K562 (cell line): ENCODE measurements around the gene SLAIN1. TPM values are rescaled to one million over a fixed set of nuclear protein-coding genes. Genes with fewer than 3 reads are reported as not detected.

Experiments used
- CHD2 ChIP-seq: IDR thresholded peaks from 2 replicates; pipeline ENCODE4 v1.6.1; 2011; ENCODE audit warnings: low read depth, low read length
- CREB1 ChIP-seq, 2 experiments: sonication (generic) in 1 of 2; formaldehyde crosslinking in 1 of 2; IDR thresholded peaks; 2 replicates each; pipeline versions ENCODE4 v1.6.1 to v1.8.0; 2012 to 2022; ENCODE audit warnings: inconsistent platforms in 1 of 2, mild to moderate bottlenecking in 1 of 2, missing genetic modification reagents in 1 of 2, moderate library complexity in 1 of 2
- CXXC5 ChIP-seq: fragments of 250-450 bp; sonication (Bioruptor Pico); IDR thresholded peaks from 2 replicates; pipeline ENCODE4 v1.8.0; 2022; ENCODE audit warnings: inconsistent platforms, mild to moderate bottlenecking, moderate library complexity
- HIVEP1 ChIP-seq: fragments of 250-450 bp; sonication (Bioruptor Pico); IDR thresholded peaks from 2 replicates; pipeline ENCODE4 v1.4.0; 2020; ENCODE audit warnings: mild to moderate bottlenecking
- NCOA6 ChIP-seq: fragments of 450-650 bp; IDR thresholded peaks from 2 replicates; pipeline ENCODE4 v1.6.1; 2017; ENCODE audit warnings: mild to moderate bottlenecking
- NFRKB ChIP-seq: fragments of 450-650 bp; IDR thresholded peaks from 2 replicates; pipeline ENCODE4 v1.6.1; 2016; ENCODE audit warnings: low read depth
- RHOXF2B ChIP-seq: fragments of 250-450 bp; sonication (Bioruptor Pico); conservative IDR thresholded peaks from 2 replicates; pipeline ENCODE4 v1.5.1; 2021
- SIRT6 ChIP-seq: IDR thresholded peaks from one replicate; pipeline ENCODE4 v1.6.1; 2012; ENCODE audit warnings: low read depth, mild to moderate bottlenecking, control low read depth, inconsistent platforms, low read length, moderate library complexity
- XRCC4 ChIP-seq: IDR thresholded peaks from one replicate; pipeline ENCODE4 v1.6.1; 2011; ENCODE audit not compliant: insufficient read depth, insufficient read length; ENCODE audit errors: extremely low read depth
- ZBTB2 ChIP-seq: fragments of 450-650 bp; IDR thresholded peaks from 2 replicates; pipeline ENCODE4 v1.6.1; 2016; ENCODE audit warnings: antibody characterized with exemption
- ZNF133 ChIP-seq: fragments of 250-450 bp; sonication (Bioruptor Pico); IDR thresholded peaks from 2 replicates; pipeline ENCODE4 v1.4.0; 2020; ENCODE audit warnings: mild to moderate bottlenecking
- ZNF445 ChIP-seq: fragments of 250-450 bp; sonication (Bioruptor Pico); IDR thresholded peaks from 2 replicates; pipeline ENCODE4 v1.4.0; 2020; ENCODE audit warnings: low read depth, mild to moderate bottlenecking, moderate library complexity
- polyA plus RNA-seq, 8 experiments: library from polyadenylated mRNA; depleted of rRNA in 4 of 8; stranded (reverse) in 5 of 8; unstranded in 3 of 8; fragments of >200 nt; fragmentation: Nextera tagmentation in 2 of 8; fragmentation: Illumina TruSeq in 1 of 8; extraction: Ambion mirVana in 2 of 8; extraction: Trizol in 1 of 8; gene quantifications; 2 replicates each; pipeline versions ENCODE4 v1.2.1 to v1.2.3, GENCODE V29; 2011 to 2014; ENCODE audit warnings: inconsistent platforms in 1 of 8, missing spikeins in 1 of 8
- total RNA-seq, 7 experiments: library from RNA; depleted of rRNA in 6 of 7; stranded (reverse); fragments of >200 nt in 6 of 7; fragmentation: Illumina TruSeq in 2 of 7; extraction: Trizol in 2 of 7; gene quantifications; 2 replicates each; pipeline versions ENCODE4 v1.2.1 to v1.2.3, GENCODE V29; 2011 to 2021; ENCODE audit warnings: low replicate concordance in 1 of 7
- TF ChIP-seq, protein P1 (sequence below): sonication (generic); formaldehyde crosslinking; IDR thresholded peaks from 2 replicates; pipeline ENCODE4 v1.8.0; 2022; ENCODE audit warnings: missing genetic modification reagents, mild to moderate bottlenecking, borderline replicate concordance
- TF ChIP-seq, protein P2 (sequence below): fragments of 150-350 bp; conservative IDR thresholded peaks from 2 replicates; pipeline ENCODE4 v1.6.1; 2014; ENCODE audit warnings: low read length

The SLAIN1 gene
- total and polyA plus RNA-seq, 9 of the 15 experiments (the other 6 are each of a cell fraction or from before 2014, with no cell fraction given) = 0.07 to 0.40 (median 0.10) TPM; not detected in 3

DNA sequence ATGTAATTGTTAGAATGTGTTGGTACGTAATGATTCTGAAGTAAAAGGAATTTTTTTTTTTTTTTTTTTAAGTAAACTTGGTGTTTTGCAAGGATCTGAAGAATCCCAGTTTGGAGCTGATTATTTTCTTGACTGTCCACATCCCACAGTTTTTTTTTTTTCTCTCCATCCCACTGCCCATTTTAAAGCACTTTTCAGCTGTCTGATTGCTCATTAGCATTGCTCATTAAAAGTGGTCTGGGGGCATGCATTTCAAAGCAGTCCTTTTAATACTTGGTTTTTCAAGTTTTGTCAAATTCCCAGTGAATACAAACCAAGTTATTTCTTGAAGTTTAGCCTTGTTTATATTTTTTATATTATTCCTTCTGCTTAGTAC lies 44.1 kb downstream of the SLAIN1 start (continued):
- TF ChIP-seq, protein P1, sequence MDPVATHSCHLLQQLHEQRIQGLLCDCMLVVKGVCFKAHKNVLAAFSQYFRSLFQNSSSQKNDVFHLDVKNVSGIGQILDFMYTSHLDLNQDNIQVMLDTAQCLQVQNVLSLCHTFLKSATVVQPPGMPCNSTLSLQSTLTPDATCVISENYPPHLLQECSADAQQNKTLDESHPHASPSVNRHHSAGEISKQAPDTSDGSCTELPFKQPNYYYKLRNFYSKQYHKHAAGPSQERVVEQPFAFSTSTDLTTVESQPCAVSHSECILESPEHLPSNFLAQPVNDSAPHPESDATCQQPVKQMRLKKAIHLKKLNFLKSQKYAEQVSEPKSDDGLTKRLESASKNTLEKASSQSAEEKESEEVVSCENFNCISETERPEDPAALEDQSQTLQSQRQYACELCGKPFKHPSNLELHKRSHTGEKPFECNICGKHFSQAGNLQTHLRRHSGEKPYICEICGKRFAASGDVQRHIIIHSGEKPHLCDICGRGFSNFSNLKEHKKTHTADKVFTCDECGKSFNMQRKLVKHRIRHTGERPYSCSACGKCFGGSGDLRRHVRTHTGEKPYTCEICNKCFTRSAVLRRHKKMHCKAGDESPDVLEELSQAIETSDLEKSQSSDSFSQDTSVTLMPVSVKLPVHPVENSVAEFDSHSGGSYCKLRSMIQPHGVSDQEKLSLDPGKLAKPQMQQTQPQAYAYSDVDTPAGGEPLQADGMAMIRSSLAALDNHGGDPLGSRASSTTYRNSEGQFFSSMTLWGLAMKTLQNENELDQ (CRISPR knock-in tag) = no peak
- no peak for TF ChIP-seq RHOXF2B (CRISPR knock-in tag)
- TF ChIP-seq SIRT6 = no peak
- TF ChIP-seq NFRKB = no peak
- no peak for TF ChIP-seq CXXC5 (CRISPR knock-in tag)
- TF ChIP-seq CREB1 (IDR thresholded peaks at IDR 0.05) = no peak
- TF ChIP-seq CREB1 (CRISPR knock-in tag; IDR thresholded peaks at IDR 0.05) = no peak
- TF ChIP-seq, protein P2, sequence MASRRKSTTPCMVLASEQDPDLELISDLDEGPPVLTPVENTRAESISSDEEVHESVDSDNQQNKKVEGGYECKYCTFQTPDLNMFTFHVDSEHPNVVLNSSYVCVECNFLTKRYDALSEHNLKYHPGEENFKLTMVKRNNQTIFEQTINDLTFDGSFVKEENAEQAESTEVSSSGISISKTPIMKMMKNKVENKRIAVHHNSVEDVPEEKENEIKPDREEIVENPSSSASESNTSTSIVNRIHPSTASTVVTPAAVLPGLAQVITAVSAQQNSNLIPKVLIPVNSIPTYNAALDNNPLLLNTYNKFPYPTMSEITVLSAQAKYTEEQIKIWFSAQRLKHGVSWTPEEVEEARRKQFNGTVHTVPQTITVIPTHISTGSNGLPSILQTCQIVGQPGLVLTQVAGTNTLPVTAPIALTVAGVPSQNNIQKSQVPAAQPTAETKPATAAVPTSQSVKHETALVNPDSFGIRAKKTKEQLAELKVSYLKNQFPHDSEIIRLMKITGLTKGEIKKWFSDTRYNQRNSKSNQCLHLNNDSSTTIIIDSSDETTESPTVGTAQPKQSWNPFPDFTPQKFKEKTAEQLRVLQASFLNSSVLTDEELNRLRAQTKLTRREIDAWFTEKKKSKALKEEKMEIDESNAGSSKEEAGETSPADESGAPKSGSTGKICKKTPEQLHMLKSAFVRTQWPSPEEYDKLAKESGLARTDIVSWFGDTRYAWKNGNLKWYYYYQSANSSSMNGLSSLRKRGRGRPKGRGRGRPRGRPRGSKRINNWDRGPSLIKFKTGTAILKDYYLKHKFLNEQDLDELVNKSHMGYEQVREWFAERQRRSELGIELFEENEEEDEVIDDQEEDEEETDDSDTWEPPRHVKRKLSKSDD = no peak
- TF ChIP-seq XRCC4 = no peak
- no peak for TF ChIP-seq NCOA6
- no peak for TF ChIP-seq CHD2
- TF ChIP-seq ZBTB2 = no peak
- TF ChIP-seq ZNF445 (CRISPR knock-in tag) = no peak
- TF ChIP-seq ZNF133 = no peak
- no peak for TF ChIP-seq HIVEP1
